ENCODE measurements around the gene DNAAF3.
A peak's percentile ranks its signal among the peaks of the same experiment; 100 is the strongest.
"Not testable (repeated sequence)": the region's sequence is repeated elsewhere in the genome, so short reads cannot be mapped to it uniquely, and the experiment has no call there.

The DNAAF3 gene

DNA sequence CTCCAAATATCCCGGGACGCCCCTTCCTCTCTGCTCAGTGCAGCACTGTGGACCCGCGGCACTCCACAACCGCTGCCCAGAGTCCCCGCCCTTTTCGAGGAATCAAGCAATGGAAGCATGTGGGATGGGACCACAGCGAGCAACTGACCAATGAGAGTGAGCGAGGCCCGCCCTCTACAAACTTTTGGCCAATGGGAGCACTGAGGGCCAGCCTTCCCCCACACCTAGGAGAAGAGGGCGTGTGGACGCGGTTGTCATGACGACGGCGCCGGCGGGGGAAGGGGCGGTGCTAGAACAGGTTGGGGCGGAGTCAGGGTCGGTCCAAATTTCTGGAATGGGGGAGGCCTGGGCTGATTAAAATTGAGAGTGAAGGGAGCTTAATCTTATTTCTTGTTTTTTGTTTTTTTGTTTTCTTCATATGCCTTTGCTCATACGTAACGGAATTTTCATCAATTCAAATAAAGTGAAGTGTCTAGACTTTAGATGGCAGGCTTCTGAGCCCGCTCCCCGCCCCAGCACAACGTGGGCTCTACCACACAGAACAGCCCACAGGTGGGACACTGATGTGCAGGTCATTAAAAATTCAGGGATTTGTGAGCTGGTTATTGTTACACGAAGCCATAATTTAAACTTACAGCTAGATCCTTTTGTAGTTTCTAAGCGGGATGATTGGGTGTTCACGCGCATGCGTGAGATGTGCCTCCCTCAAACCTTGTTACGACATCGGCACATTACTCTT, at the start of gene DNAAF3:
DNAAF3 (minus strand) TSS at position 84 of the 739 bp plus-strand sequence. CDS start 200 bp downstream, outside the sequence.
- DNase-seq: peak; percentile 96

DNA sequence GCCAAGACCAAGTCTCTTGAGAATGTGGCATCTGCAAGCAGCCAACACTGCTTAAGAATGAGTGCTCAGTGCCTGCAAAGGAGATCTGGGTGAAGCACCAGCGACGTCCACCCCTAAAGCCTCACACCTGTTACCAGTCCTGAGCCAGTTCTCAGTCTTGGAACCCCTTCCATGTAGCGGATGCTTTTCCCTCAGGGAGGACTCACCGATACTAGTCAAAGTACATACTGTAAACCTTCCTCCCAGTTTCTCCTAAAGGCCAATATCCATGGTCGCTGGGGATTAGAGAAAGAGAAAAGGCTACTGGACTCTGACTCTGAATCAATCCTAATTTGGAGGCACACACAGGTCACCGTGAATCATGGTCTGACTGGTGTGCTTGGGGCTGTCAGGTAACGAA, 47.1 kb upstream of the DNAAF3 start:
- no peak for DNase-seq

DNA sequence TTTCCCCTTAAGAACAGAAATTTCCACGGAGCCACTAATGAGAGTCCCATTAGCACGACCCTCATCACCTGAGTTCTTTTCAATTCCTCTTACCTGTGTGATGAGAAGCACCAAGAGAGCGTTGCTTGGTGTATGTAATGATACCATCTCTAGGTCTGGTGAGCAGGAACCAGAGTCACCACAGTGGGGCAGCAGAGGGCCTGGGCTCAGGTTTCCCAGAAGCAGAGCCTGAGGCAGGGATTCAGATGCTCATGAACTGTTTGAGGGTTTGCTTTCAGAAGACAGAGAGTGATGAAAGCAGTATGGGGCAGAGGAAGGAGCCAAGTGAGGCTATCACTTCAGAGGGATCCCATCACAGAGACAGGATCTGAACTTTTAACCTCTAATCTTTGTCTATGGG, 46.0 kb upstream of the DNAAF3 start:
- DNase-seq: no peak

DNA sequence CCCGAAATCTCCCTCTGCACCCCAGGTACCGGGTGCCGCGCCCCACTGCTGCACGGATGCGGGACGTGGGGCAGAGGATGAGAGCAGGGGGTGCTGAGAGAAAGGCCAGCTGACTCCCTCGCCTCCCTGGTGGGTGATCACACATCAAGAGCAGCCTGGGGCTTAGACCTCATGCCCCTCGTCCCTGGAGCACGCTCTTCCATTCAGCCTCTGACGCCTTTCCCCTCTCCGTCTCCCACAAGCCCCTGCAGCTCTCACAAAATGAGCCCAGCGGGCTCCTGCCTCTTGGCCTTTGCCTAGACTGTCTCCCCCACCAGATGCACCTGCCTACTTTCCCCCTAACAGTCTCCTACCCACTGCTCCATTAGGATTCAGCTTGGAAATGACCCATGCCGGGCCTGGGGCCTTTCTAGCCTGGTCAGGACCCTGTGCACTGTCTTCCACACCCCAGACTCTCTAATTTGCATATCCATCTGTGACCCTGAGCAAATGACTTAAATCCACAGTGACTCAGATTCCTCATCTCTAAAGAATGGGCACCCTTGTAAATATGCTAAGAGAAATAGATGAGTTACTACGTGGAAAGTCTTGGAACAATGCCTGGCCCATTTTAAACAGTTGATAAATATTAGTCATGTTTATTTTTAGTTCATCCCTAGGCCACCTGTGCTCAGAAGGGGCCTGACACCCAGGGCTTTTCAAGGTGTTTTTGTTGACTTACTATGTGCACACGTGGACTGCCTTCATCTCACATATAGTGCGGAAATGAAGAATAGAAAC, 43.5 kb upstream of the DNAAF3 start:
- DNase-seq: no peak

DNA sequence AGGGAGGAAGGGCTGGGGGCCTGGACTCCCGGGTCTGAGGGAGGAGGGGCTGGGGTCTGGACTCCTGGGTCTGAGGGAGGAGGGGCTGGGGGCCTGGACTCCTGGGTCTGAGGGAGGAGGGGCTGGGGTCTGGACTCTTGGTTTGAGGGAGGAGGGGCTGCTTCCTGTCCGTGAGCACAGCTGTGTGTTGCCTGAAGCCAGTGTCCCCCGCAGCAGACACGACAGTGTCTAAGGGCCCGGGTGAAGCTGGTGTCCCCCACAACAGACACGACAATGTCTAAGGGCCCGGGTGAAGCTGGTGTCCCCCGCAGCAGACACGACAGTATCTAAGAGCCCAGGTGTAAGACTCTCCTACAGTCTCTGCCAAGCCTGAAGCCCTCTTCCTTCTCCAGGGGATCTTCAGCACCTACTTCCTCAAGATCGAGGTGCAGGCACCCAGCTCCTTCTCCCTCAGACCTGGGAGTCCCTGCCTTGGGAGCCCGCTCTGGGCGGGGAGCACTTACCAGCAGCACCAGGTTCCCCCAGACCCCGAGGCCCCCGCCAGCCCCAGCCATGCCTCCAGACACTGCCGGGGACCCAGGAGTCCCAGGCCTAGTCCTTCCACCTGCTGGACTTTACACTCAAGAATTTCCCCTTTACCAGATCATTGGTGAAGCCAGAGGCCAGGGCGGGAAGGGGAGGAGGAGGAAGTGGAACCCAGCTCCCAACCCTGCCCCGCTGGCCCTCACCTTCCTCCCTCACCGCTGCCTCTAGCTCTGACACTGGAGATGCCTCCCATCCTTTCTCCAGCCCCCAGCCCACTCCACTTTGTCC, 42.7 kb upstream of the DNAAF3 start, which contains the start of gene PTPRH:
PTPRH (minus strand) TSS at position 622 of the 813 bp plus-strand sequence; CDS start at position 554, 68 bp downstream.
- no peak for DNase-seq

DNA sequence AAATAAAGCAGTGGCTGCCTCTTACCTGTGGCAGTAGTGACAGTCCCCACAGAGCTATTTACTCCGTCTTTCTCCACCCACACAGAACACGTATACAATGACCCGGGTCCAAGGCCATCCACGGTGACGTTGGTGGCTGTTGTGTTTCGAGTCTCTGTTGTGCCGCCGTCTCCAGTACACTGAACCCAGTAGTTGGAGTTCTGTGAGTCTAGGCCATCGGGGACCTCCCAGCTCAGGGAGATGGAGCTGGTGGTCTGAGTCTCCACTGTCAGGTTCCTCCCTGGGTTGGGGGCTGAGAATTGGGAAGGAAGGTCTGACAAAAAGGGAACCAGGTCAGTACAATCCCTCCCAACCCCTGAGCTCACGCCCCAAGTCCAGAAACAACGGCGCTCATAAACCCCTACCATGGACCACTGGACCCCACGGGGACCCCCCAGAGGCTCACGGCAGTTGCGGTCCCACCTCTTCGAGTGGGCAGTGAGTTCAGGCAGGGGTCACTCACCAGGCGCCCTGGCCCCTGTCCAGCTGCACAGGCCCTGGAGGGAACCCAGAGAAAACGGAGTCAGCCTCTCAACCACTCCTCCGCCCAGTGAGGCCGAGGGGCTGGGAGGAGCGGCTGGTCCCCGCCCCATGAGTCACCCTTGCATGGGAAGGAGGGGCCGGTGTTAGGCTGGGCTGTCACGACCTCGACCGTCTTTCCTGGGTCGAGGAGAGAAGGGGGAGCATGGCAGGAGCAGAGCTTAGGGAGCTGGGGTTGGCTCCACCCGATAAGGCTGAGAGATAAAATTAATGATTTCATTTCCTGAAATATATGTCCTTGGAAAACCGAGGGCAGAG, 40.5 kb upstream of the DNAAF3 start:
- peak; percentile 8 for DNase-seq

DNA sequence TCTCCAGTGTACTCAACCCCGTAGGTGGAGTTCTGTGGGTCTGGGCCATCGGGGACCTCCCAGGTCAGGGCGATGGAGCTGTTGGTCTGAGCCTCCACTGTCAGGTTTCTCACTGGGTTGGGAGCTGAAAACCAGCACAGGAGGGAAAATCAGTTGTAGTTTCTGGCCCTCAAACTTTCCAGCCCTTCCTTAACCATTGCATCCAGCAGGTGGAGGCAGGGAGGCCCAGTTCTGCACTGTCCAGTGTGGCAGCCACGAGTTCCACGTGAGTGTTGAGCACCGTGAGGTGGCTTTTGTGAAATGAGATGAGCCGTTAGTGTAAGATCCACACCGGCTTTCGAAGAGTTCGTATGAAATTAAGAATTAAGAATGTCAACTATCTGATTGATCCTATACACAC, 35.8 kb upstream of the DNAAF3 start:
- DNase-seq: not testable (repeated sequence)

DNA sequence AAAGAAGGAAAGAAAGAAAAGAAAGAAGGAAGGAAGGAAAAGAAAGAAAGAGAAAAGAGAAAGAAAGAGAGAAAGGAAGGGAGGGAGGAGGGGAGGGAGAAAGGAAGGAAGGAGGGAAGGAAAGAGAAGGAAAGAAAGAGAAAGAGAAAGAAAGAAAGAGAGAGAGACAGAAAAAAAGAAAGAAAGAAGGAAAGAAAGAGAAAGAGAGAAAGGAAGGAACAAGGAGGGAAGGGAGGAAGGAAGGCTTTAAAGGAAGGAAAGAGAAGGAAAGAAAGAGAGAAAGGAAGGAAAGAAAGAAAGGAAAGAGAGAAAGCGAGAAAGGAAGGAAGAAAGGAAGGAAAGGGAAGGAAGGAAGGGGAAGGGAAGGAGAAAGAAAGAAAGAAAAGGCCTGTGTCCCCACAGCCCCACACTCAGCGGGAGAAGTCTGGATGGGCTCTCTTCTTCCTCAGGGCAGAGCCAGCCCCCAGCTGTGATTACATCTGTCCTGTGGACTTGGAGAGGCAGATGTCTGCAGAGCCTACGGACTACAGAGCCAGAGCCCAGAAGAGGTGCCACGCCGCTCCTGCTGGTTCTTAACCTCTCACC, 33.3 kb upstream of the DNAAF3 start:
- DNase-seq: no peak

DNA sequence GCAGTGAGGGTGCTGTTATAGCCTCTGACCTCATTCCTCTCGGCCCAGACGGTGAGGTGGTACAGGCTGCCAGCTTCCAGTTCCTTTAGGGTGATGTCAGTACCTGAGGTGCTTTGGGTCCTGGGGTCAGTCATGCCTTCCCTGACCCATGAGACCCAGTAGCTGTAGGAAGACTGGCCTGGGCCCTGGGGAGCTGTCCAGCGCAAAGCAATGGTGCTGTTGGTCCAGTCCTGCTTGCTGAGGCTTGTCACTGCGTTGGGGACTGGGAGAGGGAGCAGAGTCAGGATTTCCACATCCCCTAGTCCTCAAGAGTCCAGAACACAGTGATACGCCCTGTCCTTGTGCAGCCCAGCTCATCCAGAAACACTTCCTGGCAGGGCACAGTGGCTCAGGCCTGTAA, 32.2 kb upstream of the DNAAF3 start:
- no peak for DNase-seq

DNA sequence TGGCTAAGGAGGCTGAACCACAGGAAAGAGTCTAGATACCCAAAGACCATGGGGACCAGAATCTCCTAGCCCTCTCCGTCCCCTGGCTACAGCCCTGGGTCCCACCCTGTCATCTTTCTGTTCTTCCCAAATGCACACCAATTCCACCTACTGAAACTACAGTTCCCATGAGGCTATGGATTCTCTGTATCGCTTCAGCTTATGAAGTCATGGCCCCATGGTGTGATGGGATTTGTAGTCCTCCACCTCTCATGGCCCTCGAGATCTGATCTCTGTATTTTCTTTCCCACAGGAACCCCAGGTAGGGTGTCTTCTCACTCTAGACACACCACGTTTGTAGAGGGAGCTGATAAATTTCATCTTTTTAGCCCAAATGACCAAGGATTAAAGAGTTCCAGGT, 31.1 kb upstream of the DNAAF3 start:
- peak; percentile 21 for DNase-seq

DNA sequence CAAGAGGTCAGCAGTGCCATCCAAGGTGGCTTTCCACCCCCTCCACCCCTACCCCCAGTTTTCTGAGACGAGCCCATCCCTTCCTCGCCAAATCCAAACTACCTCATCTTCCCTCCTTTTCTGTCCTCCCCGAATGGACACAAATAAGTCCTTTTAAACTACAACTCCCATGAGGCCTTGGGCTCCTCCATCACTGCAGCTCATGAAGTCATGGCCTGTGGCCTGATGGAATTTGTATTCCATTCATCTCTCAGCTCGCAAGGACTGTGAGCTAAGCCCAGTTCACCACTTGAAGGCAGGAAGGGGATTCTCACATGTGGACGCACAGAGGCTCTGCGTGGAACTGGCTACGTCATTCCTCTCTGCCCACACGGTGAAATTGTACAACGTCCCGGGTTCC, 30.4 kb upstream of the DNAAF3 start:
- no peak for DNase-seq

DNA sequence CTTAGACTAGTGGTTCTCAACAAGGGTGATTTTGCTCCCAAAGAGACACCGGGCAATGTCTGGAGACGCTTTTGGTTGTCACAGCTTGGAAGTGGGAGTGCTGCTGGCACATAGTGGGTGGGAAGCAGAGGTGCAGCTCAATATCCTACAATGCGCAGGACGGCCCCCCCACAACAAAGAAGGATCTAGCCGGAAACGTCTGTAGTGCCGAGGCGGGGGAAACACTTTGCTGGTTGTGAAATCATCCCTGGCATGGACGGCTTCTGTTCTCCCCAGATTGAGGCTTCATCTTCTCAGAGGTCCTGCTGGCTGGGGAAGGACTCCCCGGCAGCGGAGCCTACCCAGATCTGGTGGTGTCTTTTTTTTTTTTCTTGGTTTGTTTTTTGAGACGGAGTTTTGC, 27.1 kb upstream of the DNAAF3 start:
- no peak for DNase-seq

DNA sequence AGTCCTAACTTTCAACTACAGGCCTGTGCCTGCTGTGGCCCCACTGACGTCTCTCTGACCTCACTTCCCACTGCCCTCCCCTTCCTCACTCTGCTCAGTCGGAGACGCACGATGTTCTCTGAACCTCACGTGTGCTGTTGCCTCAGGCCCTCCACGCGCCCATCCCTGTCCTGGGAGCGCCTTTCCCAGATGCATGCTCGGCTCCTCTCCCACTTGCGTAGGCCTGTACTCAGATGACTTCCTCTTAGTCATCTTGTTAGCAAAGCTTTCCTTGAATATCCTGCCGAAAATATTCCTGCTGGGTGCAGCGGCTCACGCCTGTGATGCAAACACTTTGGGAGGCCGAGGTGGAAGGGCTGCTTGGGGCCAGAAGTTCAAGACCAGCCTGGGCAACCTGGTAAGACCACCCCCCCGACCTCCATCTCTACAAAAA, 23.0 kb upstream of the DNAAF3 start:
- no peak for DNase-seq

DNA sequence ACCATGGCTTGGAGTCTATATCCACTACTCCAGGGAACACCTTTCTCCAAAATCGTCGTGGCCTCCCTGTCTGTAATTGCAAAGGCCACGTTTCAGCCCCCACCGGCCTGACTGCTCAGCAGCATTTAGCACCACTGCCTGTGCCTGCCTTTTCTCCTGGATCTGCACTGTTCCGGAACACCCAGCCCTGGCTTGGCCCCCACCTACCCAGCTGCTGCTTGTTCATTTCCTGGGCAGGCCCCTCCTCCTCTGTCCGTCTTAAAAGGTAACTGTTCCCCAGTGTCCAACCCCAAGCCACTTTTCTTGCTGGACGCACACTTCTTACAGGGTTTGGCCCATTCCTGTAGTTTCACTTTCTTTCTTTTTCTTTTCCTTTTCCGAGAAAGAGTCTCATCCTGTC, 22.2 kb upstream of the DNAAF3 start:
- no peak for DNase-seq

DNA sequence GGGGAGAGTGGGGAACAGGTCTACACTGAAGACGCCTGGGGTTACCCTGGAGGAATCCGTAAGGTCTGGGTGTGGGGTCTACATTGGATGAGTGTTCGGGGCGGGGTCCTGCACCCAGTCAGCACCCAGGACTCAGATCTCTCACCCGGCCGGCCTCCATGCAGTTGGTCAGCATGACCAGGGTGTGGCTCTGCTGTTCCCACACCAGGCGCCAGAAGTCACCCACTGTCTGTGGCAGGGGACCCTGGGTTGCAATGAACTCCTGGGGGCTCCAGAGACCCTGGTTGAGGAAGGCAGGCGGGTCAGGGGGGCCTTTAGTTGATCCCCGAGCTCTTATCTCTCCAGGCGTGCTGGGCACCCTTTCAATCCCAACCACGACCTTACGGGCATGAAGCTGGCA, 19.7 kb upstream of the DNAAF3 start:
- DNase-seq: no peak

DNA sequence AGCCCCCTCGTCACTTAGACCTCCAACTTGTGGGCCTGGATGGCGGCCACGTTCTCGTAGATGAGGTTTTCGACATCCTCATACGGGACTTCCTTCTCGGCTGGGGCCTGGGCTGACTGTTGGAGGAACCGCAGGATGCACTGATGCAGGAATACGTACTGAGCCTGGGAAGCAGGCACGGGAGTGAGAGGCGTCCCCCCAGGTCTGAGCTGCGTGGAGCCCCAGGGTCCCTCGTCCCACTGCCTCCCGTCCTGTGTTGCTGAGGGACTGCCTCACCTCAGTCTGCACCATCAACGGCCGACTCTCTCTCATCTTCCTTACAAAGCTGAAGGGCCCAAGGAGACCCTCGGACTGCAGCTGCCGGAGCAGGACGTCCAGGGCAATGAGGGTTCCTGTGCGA, 15.3 kb upstream of the DNAAF3 start:
- no peak for DNase-seq

DNA sequence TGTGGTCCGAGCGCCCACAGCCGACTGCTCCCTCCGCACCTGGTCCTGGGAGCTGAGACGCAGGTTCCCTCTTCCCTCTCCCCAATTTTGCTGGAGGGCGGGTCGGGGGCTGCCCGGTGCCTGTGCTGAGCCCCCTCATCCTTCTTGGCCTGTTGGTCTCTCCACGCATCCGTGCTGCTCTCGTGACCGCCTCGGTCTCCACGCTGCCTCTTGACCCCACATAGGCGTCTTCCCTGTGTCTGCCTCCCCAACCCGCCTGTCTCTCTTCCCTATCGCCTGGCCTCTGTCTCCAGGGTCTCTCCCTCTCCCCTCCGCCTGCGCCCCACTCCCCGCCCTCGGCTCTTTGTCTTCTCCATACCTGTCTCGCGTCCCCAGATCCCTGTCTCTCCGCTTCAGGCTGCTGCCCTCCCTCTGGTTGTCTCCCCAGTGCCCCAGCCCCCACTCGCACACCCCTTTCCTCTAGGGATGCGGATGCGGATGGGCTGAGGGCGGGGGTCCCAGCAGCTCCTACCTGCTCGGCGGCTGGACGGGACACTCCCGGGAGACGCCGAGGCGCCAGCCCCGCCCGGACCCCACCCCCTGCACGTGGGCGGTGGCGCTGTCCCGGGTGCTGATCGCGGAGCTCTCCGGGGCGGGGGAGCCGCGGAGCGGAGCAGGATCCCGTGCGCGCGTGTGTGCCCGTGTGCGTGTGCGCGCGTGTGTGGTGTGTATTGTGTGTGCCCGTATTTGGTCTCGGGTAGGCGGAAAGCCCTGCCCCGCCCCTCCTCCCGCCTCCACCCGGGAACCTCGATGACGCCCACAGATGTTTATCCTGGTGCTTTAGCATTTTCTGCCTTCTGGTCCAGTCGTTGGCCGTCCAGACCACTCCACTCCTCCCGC, 13.4 kb upstream of the DNAAF3 start, which contains the start of gene SYT5:
SYT5 (minus strand) TSS at position 684 of the 879 bp plus-strand sequence. CDS start 1,248 bp downstream, outside the sequence.
- peak; percentile 18 for DNase-seq

DNA sequence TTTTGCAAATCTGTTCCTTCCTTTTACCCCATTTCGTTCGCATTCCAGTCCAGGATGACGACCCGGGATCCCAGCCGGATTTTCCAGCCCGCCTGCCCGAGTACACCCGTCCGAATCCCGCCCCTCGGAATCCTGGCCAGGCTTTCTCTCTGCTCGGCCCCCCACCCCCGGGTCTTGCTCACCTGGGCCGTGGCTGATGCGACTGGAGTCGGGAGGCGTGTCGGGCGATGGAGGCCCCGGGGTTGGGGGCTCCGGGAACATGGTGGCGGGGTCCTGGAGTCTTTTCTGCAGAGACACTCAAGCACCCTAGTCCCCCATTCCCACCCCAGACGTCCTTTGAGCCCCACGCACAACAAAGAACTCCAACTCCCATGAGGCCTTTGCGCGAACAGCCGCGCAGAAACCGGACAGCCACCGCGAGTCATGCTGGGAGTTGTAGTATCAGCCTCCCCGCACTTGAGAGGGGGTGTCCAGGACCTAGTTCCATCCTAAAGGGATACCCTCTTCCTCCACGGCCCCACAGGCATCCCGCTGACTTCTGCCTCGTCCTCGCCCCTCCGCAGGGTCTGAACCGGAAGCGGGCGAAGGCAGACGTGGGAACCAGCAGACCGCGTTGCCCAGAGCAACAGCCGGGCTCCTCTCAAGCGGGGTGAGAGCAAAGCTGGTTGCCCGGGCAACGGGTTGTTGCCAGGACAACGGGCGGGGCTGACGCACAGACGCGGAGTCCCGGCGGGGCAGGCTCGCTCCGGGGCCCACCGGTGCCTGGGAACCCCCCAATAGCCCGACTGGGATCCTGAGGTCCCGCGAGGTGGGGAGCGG, 12.6 kb upstream of the DNAAF3 start:
- DNase-seq: peak; percentile 85

DNA sequence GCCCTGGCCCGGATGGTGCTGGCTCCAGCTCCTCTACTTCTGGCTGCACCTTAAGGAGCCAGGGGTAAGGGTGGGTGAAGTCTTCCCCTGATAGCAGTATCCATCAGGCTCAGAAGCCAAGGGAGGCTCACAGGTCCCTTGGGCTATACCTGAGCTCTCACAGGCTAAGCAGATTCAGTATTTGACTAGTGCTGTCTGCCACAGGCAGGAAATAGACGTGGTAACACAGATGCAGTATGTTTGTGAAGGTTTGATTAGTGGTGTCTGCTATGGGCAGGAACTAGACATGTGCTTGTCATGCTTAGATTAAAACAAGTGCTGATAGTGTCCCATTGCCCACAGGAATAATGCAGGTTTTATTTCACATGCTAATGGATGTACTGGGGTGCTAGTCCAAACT, 9.7 kb upstream of the DNAAF3 start:
- DNase-seq: no peak

Data from NCI-H2171 (cell line).